ENCODE measurements around the gene POLRMT.

Gene POLRMT

DNA sequence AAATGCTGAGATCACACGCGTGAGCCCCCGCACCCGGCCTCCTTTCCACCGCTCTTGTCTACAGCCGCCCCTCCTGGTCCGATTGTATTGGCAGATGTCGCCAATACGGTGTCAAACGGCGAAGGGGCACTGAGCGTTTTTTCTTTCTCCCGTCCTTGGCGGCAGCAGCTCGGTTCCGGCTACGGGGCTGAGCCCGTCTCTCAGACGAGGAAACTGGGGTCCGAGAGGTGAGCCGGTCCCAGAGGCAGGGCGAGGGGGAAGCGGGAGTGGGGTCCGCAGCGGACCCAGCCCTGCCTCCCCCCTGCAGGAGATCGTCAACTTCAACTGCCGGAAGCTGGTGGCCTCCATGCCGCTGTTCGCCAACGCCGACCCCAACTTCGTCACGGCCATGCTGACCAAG lies 20.4 kb downstream of the POLRMT start:
- no peak overlapping the region for H3K4me3 ChIP-seq (ENCODE audit: low read length)
- TF ChIP-seq, protein P1, sequence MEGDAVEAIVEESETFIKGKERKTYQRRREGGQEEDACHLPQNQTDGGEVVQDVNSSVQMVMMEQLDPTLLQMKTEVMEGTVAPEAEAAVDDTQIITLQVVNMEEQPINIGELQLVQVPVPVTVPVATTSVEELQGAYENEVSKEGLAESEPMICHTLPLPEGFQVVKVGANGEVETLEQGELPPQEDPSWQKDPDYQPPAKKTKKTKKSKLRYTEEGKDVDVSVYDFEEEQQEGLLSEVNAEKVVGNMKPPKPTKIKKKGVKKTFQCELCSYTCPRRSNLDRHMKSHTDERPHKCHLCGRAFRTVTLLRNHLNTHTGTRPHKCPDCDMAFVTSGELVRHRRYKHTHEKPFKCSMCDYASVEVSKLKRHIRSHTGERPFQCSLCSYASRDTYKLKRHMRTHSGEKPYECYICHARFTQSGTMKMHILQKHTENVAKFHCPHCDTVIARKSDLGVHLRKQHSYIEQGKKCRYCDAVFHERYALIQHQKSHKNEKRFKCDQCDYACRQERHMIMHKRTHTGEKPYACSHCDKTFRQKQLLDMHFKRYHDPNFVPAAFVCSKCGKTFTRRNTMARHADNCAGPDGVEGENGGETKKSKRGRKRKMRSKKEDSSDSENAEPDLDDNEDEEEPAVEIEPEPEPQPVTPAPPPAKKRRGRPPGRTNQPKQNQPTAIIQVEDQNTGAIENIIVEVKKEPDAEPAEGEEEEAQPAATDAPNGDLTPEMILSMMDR (IDR thresholded peaks at IDR 0.05; ENCODE audit: insufficient read depth, low read depth, low read length, missing control alignments): no peak
- DNase-seq (ENCODE audit: low read depth): no peak

DNA sequence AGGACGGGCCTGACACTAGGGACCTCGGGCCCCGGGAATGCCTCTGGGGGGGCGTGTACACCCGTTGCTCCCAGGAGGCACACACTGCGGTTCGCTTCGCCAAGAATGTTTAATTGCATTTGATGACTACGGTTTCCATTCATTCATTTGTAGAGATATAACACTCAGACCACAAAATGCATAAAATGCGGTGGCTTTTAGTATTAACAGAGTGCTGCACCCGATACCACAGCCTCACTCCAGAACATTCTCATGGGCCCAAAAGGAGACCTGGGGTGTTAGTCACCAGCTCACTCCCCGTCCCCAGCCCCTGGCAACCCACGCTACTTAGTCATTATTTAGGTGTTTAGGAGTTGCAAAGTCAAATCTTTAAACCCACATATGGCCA lies 21.9 kb downstream of the POLRMT start:
- peak; percentile 79 for DNase-seq (ENCODE audit: low read depth)
- H3K4me3 ChIP-seq (ENCODE audit: low read length): no peak overlapping the region
- TF ChIP-seq, protein P1 (IDR thresholded peaks at IDR 0.05; ENCODE audit: insufficient read depth, low read depth, low read length, missing control alignments): no peak

DNA sequence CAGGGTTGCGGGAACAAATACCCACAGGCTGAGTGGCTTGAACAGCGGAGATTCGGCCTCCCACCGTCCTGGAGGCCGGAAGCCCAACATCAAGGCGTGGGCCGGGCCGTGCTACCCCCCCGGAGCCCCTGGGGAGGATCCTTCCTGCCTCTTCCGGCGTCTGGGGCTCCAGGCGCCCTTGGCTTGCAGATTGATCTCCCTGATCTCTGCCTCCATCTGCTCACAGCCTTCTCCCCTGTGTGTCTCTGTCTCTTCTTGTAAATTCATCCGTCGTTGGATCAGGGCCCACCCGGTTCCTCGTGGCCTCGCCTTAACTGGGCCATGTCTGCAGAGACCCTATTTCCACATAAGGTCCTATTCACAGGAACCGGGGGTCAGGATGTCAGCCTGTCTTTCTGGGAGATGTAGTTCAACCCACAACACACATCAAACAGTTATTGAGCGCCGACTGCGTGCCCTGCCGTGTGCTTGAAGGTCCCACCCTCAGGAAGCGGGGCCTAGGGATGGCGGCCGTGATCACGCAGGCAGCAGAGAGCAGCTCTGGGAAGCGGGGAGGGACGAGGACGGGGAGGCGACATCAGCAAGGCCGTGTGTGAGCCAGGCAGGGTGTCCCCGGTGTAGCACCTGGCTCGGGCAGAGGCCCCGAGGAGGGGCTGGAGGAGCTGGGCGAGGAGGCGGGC lies 22.4 kb downstream of the POLRMT start:
- DNase-seq (ENCODE audit: low read depth): no peak
- no peak overlapping the region for H3K4me3 ChIP-seq (ENCODE audit: low read length)
- TF ChIP-seq, protein P1 (IDR thresholded peaks at IDR 0.05; ENCODE audit: insufficient read depth, low read depth, low read length, missing control alignments): no peak

GRCh38 chr19:610071-610800 lies 23.1 kb downstream of the POLRMT start:
- no peak overlapping the region for H3K4me3 ChIP-seq (ENCODE audit: low read length)
- no peak for DNase-seq (ENCODE audit: low read depth)
- TF ChIP-seq, protein P1 (IDR thresholded peaks at IDR 0.05; ENCODE audit: insufficient read depth, low read depth, low read length, missing control alignments): no peak

- H3K4me3 ChIP-seq (ENCODE audit: low read length): no peak overlapping the region
- TF ChIP-seq, protein P1 (IDR thresholded peaks at IDR 0.05; ENCODE audit: insufficient read depth, low read depth, low read length, missing control alignments): no peak
- no peak for DNase-seq (ENCODE audit: low read depth)
Measured at GRCh38 chr19:609004-609346, 24.4 kb downstream of the POLRMT start.

- no peak for DNase-seq (ENCODE audit: low read depth)
- TF ChIP-seq, protein P1 (IDR thresholded peaks at IDR 0.05; ENCODE audit: insufficient read depth, low read depth, low read length, missing control alignments): no peak
- H3K4me3 ChIP-seq (ENCODE audit: low read length): no peak overlapping the region
Measured at GRCh38 chr19:608155-609003, 25.0 kb downstream of the POLRMT start.

Data from epithelial cell of esophagus (primary cell).